ENCODE results near the gene CLCN6.

Gene CLCN6

DNA sequence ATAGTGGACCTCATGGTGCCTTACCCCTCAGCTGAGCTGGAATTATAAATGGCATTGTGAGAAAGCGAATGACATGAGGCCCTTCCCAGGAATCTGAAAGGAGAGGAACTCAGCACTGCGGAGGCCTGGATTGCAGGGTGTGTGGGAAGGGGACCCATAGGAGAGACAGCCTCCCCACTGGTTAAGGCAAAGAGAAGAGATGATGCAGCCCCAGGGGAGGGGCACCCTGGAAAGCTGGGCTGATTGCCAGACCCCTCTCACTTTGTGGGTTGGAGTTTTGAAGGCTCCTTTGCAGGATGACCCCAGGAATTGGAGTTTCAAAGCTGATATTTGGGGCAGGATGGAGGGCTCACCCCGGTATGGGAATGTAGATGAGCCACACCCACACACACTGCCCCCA, 50.7 kb downstream of the CLCN6 start:
- no peak for DNase-seq

DNA sequence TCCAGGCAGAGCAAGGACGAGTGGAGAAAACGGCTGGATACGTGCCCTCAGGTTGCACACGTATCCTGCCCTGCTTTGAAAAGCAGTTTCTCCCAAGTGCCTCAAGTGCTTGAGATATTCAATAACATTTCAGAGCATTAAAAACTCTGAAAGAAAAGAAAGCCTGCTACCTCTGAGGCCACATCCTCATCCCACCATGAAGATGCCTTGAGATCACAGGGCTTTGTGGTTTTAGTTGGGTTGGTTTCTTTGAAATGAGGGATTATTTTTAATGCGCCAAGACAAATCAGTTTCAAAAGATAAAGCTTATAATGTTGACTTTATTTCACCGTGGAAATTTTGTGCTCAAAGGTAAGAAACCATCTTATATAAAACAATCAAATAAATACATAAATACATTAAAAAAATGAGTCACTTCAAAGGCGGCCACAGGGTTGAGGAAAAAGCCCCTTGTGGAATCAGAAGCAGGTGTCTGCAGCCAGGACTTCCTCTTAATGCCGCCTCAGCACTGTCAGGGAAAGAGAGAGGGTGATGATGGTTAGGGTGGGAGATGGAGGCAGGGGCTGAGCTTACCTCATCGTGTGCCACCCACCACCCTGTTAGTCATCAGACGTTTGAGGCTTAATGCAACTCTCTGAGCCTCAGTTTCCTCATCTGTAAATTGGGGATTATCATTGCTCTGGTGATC, 51.3 kb downstream of the CLCN6 start:
- no peak for DNase-seq

DNA sequence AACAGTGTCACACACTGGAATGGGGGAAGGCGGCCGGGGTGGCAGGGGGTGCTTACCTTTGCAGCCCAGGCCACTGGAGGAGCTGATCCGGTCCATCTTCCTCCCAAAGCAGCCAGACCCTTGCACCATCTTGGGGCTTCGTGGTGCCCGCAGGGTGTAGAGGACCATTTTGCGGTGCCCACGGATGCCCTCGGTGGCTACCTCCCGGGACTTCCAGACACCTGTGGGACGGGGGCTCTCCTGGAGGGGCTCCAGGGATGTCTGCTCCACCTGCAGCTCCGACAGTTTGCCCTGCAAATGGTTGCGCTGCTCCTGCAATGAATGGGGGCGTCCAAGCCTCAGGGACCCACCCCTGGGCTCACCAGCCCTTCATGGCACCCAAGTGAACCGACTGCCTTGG, 52.2 kb downstream of the CLCN6 start:
- DNase-seq, result no peak

DNA sequence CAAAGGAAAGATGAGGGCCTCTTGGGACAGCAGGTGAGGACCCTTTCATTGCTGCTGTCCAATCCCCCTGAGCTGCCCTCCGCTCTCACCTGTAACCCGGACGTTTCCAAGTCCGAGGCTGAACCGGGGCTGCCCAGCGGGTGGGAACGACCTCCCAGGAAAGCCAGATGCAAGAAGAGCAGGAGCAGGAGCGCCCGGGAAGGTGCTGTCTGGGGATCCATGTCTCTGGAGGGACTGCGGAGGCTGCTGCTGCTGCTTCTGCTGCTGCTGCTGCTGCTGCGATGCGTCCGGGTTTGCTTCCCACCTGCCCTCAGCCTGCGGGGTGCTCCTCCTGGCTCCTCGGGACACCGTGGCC, 52.6 kb downstream of the CLCN6 start, which contains the start of gene NPPB:
Gene NPPB (minus strand): TSS at position 333 of the 355 bp plus-strand sequence. CDS start 112 bp downstream, at position 221.
- DNase-seq, result no peak

DNA sequence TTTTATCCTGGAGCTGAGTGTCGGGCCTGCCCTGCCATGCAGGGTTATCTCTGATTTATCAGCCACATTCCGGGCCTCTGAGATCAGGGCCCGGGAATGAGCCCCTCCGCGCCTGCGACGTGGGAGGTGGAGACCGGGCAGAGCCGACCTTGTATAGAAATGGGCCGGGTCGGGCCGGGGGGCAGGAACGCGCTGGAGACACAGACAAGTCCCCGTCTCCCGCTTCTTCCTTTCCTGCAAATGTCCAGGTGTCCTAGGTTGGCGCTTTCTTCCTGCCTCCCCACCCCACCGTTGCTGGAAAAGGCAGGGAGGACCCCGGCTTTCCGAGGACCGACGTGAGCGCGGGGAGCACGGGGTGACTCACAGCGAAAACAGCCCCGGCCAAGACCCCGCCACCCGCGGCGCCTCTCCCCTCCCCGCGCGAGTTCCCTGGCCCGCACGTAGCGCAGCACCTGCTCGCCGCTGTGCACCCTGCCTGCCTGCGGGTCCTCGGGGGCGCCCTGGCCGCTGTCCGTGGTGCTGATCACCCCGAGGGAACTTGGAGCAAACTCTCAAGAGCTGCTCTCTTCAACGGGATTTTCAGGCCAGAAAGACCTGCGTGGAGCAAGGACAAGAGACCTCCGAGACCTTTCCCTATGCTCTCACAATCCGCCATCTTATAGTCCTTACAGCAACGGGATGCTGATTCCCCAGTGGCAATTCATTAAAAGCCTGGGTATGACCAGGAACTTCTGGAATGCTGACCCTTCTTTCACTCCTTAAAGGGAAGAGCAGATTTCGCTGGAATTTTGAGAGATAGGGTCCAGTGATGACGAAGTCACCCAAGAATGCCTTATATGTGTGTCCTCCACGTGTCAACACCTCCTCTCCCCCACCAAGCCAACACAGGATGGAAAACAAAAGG, 53.2 kb downstream of the CLCN6 start:
- DNase-seq, result no peak

- no peak for DNase-seq
Measured at GRCh38 chr1:11860083-11860482, 54.1 kb downstream of the CLCN6 start.

DNA sequence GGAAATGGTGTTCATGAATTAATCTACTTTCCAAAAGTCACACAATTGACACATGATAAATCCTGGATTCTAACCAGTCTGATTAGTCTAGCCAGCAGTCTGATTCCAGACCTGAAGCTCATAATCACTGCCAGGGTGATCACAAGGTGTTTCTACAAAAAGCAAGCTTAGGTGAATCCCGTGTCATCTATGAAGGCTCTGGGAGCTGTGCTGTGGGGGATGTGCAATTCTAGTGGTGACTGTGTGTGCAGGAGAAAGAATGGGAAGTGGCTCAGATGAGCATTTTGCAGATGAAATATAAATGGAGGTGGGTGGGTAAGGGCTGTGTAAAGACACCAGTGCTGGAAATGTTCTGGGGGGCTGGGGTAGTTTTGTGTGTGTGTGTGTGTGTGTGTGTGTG, 54.6 kb downstream of the CLCN6 start:
- DNase-seq, result no peak

DNA sequence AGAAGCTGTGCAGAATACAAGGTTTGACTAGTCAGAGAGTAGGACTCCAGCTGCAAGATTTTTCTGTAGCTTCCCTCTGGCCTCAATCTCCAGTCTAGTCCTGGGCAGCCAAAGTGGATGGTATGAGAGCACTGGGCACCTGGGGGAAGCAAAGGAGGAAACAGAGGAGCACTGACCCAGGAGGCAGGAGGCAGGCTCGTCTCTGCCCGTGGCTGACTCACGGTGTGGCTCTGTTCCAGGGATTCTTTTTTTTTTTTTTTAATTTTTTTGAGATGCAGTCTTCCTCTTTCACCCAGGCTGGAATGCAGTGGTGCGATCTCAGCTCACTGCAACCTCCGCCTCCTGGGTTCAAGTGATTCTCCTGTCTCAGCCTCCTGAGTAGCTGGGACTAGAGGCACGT, 56.9 kb downstream of the CLCN6 start:
- no peak for DNase-seq

DNA sequence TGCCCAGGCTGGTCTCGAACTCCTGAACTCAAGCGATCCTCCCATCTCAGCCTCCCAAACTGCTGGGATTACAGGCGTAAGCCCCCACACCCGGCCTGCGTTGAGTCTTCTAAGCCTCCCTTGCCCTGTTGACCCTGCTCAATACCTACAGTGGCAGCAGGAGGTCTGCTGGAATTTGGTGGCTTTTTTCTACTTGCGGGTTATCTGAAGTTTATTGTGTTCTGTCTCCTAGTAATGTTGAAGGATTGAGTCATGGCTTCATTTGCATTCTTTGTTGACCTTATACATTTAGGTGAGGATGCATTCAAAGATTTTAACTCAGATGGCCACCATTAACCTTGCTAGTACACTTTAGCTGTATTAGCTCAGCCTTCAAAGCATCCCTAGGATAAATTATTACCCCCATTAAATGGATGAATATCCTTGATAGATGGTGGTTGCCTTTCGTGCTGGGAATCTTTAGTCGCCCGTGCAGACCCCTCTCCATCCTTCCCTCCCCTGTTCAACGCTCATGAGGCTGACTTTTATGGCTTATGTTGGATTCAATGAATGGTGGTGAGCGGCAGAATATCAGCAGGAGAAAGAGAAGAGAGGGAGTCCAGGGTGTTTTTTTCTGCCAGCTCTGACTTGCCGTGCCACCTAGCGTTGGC, 62.5 kb downstream of the CLCN6 start:
- DNase-seq, result no peak

DNA sequence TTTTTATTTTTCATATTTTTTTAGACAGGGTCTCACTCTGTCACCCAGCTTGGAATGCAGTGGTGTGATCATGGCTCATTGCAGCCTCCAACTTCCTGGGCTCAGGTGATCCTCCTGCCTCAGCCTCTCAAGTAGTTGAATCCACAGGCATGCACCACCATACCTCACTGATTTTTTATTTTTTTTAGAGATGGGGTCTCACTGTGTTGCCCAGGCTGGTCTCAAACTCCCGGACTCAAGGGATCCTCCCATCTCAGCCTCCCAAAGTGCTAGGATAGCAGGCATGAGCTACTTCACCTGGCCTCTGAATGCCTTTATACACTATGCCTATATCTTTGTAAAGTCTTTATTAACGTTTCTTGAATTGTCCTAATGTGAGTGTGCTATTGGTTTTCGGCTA, 63.1 kb downstream of the CLCN6 start:
- no peak for DNase-seq

DNA sequence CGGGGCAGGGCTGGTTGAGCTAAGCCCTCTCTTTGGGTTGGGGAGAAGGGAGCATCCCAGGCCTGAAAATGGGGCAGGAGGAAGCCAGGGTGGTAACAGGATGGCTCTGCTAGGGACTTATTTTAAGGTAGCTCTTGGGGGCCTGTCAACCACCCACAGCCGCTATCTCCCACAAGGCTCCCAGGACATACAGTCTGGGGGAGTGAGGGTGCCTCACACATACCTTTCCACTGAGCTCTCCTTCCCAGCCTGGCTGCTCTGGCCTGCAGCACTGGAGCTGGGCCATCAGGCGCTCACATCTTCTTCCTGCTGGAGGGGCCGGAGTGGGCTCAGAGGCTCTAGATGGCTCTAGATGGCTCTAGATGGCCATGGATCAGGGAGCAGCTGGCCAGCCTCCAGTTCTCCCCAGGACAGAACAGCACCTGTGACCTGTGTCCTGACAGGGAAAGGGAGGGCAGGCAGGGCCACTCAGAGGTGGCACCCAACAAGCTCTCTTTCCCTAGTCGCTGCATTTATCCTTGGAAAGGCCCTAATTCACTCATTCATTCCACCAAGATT, 63.7 kb downstream of the CLCN6 start:
- no peak for DNase-seq

DNA sequence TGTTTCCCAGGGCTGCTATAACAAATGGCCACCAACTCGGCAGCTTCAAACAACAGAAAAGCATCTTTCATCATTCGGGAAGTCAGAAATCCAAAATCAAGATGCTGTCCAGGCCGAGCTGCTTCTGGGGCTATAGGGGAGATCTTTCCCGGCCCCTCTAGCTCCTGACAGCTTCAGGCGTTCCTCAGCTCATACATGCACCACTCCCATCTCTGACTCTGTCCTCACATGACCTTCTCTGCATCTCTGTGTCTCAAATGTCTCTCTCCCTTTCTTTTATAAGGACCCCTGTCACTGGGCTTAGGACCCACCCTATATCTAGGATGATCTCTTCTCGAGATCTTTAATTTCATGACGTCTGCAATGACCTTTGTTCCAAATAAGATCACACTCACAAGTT, 66.6 kb downstream of the CLCN6 start:
- no peak for DNase-seq

- DNase-seq, result no peak
Measured at GRCh38 chr1:11873395-11874257, 67.6 kb downstream of the CLCN6 start.

DNA sequence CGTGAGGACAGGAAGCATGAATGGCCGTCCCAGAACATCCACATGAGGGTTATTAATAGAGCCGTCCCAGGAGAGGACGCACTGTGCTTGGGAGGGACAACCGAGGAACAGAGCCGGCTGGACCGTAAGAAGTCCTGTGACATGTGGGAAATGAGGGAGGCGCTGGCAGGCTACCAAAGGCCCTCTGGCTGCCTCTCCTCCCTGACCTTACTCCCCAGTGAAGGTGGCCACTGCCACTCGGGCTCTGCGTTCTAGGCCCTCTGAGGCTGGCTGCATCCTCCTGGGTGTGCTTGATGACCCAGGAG, 68.2 kb downstream of the CLCN6 start:
- no peak for DNase-seq

DNA sequence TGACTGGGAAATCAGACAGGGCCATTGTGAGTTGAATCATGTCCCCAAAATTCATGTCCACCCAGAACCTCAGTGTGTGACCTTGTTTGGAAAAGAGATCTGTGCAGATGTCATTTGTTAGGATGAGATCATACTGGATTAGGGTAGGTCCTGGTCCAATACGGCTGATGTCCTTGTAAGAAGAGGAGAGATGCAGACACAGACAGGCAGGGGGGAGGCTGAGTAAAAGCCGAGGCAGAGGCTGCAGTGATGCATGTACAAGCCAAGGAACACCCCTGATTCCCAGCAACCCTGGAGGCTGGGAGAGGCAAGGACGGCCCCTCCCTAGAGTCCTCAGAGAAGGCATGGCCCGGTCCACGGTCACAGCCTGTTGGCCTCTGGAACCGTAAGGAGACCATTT, 68.6 kb downstream of the CLCN6 start:
- no peak for DNase-seq

DNA sequence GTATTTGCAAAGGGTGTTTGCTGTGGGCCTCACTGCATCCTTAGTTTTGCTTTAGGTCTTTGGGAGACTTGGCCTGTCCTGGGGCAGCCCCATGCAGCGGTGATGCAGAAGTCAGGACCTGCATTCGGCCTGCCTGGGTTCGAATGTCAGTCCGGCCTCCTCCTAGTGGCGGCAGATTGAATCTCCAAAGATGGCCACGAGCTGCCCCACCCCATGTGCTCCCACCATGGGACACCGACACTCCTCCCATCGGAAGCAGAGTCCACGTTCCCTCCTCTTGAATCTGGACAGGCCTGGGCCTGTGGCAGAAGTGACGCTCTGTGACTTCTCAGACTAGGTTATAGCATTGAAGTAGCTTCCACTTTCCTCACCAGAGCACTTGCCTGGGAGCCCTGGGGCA, 69.1 kb downstream of the CLCN6 start:
- DNase-seq, result no peak

- no peak for DNase-seq
Measured at GRCh38 chr1:11877074-11877473, 71.1 kb downstream of the CLCN6 start.

DNA sequence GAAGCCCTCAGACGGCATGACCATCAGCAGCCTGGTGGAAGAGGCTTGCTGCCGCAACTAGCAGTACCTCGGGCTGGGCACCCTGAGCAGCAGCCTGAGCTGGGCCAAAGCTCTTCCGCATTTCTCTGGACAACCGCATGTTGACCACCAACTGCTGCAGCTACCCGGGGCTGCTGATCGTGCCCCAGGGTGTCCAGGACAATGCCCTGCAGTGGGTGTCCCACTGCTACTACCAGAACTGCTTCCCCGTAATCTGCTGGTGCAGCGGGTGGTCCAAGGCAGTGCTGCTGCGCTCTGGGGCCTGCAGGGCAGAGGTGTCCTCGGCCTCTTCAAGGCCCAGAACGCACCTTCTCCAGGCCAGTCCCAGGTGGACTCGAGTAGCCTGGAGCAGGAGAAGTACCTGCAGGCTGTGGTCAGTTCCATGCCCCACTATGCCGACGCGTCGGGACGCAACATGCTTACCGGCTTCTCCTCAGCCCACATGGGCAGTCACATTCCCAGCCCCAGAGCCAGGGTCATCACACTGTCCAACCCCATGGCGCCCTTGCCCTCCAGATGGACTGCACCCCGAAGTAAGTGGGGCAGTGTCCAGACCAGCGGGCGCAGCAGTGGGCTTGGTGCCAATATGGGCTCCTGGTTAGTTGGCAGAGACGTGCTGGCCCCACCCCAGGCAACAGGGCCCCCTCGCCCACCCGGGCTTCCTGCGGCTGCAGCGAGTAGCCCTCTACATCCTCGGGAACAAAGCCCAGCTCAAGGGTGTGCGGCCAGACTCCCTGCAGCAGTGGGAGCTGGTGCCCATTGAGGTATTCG, 72.3 kb downstream of the CLCN6 start:
- no peak for DNase-seq

DNA sequence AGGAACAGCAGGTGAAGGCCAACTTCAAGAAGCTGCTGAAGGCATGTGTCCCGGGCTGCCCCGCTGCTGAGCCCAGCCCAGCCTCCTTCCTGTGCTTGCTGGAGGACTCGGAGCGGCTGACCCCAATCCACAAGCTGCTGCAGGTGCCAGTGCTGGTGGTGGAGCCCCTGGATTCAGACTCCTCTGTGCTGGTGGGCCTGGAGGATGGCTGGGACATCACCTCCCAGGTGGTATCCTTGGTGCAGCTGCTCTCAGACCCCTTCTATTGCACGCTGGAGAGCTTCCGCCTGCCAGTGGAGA, 72.8 kb downstream of the CLCN6 start:
- no peak for DNase-seq

DNA sequence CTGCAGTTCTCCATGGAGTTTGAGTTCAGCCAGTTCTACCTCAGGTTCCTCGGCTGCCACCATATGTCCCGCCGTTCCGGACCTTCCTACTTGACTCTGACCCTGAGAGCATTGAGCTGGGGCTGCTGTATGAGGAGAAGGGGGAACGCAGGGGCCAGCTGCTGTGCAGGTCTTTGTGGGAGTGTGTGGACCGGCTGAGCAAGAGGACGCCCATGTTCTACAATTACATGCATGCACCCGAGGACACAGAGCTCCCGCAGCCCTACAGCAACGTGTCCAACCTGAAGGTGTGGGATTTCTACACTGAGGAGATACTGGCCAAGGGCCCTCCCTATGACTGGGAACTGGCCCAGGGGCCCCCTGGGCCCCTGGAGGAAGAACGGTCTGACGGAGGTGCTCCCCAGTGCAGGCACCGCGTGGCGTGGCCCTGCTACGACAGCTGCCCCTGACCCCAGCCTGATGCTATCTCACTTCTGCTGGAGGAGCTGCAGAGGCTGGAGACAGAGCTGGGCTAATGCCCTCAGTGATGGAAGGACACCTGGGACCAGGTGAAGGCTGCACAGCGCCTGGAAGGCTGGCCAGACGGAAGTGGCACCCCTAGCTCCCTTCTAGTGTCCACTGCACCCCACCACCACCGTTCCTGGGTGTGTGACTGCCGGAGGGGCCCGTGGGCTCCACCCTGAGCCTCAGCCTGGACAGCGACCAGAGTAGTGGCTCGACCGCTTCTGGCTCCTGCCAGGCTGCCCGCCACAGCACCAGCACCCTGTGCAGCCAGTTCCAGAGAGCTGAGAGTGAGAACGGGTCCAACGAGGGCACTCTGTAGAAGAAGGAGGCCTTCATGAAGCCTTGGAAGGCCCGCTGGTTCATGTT, 73.6 kb downstream of the CLCN6 start:
- DNase-seq, result no peak

GRCh38 chr1:11880181-11880575, 74.2 kb downstream of the CLCN6 start:
- no peak for DNase-seq

Measured in NCI-H526 treated with DMSO at 0.1 percent for 48 hours (cell line).